Measurements from ENCODE around the gene PLEKHM3. TPM values are rescaled to one million over a fixed set of nuclear protein-coding genes. Genes with fewer than 3 reads are reported as not detected.

The PLEKHM3 gene
- total RNA-seq, 1 experiment from 2014 or later: 9.3 TPM

- Histone ChIP-seq H3K27me3 (replicated peaks; ENCODE audit: control insufficient read depth, insufficient read depth, low read length) (no peaks in the 10 kb centered on the region), H3K4me1 (peaks cover 28% of the 10 kb centered on the region), H3K36me3 (ENCODE audit: control insufficient read depth, insufficient read depth, low read length) (no peaks in the 10 kb centered on the region), H3K4me3 (ENCODE audit: low read depth, low read length) (no peak overlapping the region), H3K9me3 (no peaks in the 10 kb centered on the region)
- Mint-ChIP-seq H3K9me3 (ENCODE audit: unreplicated experiment) (no peaks in the 10 kb centered on the region), H3K27ac (ENCODE audit: unreplicated experiment) (no peak overlapping the region), H3K4me3 (ENCODE audit: unreplicated experiment) (no peak overlapping the region), H3K27me3 (ENCODE audit: insufficient read depth, unreplicated experiment) (no peaks in the 10 kb centered on the region), H3K4me1 (ENCODE audit: low read depth, unreplicated experiment) (peaks cover 17% of the 10 kb centered on the region), H3K36me3 (ENCODE audit: insufficient read depth, unreplicated experiment) (no peaks in the 10 kb centered on the region)
- BruUV-seq (replicated peaks): no TSS peak
- no peak for TF ChIP-seq CTCF (IDR thresholded peaks at IDR 0.05; ENCODE audit: insufficient read depth in 1 of 2, low read depth in 1 of 2, low read length in 1 of 2, severe bottlenecking in 1 of 2, unreplicated experiment in 1 of 2)
- DNase-seq: no peak
- intact Hi-C loops (cut with micrococcal nuclease; ENCODE audit: unreplicated experiment): no loop called here
- ChIA-PET POLR2A (interaction anchor here (0.6 kb wide), 1 partner anchor 38 kb away, joined by 3 read pairs; no protein-coding TSS in a partner anchor), CTCF (no interaction called here)
These were observed 132.5 kb downstream of the PLEKHM3 start for GRCh38 chr2:207892716-207893402.

DNA sequence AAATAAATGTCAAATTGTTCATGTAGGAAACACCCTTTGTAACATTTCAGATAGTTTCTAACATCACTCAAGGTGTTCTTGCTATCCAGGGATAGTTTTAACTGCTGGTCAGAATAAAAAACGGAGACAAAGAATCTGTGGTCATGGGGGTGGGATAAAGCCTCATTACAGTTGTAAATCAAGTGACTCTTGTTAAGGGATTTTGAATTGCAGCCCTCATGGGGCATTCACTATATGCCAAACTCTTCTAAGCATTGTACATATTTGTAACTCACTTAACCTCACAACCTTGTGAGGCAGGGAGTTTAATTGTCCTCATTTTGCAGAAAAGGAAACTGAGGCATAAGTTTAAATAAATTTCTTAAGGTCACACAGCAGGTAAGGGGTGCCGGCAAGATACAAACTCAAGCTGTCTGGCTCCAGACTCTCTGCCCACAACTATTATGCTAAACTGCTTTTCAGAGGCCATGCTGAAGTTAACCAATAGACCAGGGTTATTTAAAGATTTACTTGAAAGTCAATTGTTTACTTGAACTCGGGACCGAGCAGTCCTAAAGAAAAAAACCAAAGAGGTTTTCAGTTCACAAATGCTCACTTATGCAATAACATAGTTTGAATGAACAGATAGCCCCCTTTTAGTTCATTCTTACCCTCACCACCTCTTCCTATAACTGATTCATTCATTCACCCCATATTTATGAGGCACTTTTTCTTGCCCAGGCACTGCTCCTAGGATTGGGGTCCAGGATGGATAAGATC, 134.1 kb downstream of the PLEKHM3 start:
- no peaks in the 10 kb centered on the region for H3K9me3 ChIP-seq
- BruUV-seq (replicated peaks): no TSS peak
- no peak overlapping the region for H3K27ac Mint-ChIP-seq (ENCODE audit: unreplicated experiment)
- H3K4me1 Mint-ChIP-seq (ENCODE audit: low read depth, unreplicated experiment): peaks cover 11% of the 10 kb centered on the region
- peaks cover 12% of the 10 kb centered on the region for H3K4me1 ChIP-seq
- no peaks in the 10 kb centered on the region for H3K27me3 ChIP-seq (replicated peaks; ENCODE audit: control insufficient read depth, insufficient read depth, low read length)
- H3K36me3 Mint-ChIP-seq (ENCODE audit: insufficient read depth, unreplicated experiment): no peaks in the 10 kb centered on the region
- no peak overlapping the region for H3K4me3 Mint-ChIP-seq (ENCODE audit: unreplicated experiment)
- H3K4me3 ChIP-seq (ENCODE audit: low read depth, low read length): no peak overlapping the region
- ChIA-PET POLR2A (no interaction called here), CTCF (no interaction called here)
- H3K27me3 Mint-ChIP-seq (ENCODE audit: insufficient read depth, unreplicated experiment): no peaks in the 10 kb centered on the region
- no peak for DNase-seq
- no peaks in the 10 kb centered on the region for H3K9me3 Mint-ChIP-seq (ENCODE audit: unreplicated experiment)
- no peaks in the 10 kb centered on the region for H3K36me3 ChIP-seq (ENCODE audit: control insufficient read depth, insufficient read depth, low read length)
- intact Hi-C loops (cut with micrococcal nuclease; ENCODE audit: unreplicated experiment): no loop called here
- no peak for TF ChIP-seq CTCF (IDR thresholded peaks at IDR 0.05; ENCODE audit: insufficient read depth in 1 of 2, low read depth in 1 of 2, low read length in 1 of 2, severe bottlenecking in 1 of 2, unreplicated experiment in 1 of 2)

DNA sequence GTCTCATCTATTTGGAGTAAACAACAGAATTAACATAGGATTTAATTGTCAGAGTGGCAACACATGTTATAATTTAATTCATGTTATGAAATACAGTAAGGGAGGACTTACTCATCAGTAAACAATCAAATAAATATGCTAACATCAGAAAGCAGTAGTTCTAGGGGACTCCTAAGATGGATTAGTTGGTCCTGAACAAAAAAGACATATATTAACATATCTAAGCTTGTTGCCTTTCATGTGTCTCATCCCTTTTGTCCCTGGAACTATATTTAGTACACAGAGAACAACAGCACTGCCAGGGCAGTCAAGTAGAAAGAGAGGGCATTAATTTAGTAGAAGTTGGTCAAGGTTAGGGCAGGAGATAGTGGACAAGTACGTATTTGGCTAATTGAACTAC, 137.8 kb downstream of the PLEKHM3 start:
- no TSS peak for BruUV-seq (replicated peaks)
- Mint-ChIP-seq H3K4me3 (ENCODE audit: unreplicated experiment) (no peak overlapping the region), H3K4me1 (ENCODE audit: low read depth, unreplicated experiment) (peaks cover 4% of the 10 kb centered on the region), H3K27me3 (ENCODE audit: insufficient read depth, unreplicated experiment) (no peaks in the 10 kb centered on the region), H3K36me3 (ENCODE audit: insufficient read depth, unreplicated experiment) (no peaks in the 10 kb centered on the region), H3K9me3 (ENCODE audit: unreplicated experiment) (no peaks in the 10 kb centered on the region), H3K27ac (ENCODE audit: unreplicated experiment) (no peak overlapping the region)
- ChIA-PET CTCF (no interaction called here), POLR2A (interaction anchor here (0.5 to 1.0 kb wide), 2 partner anchors 8 to 23 kb away, joined by 3 read pairs; no protein-coding TSS in a partner anchor)
- Histone ChIP-seq H3K4me3 (ENCODE audit: low read depth, low read length) (no peak overlapping the region), H3K27me3 (replicated peaks; ENCODE audit: control insufficient read depth, insufficient read depth, low read length) (no peaks in the 10 kb centered on the region), H3K4me1 (no peaks in the 10 kb centered on the region), H3K36me3 (ENCODE audit: control insufficient read depth, insufficient read depth, low read length) (no peaks in the 10 kb centered on the region), H3K9me3 (no peaks in the 10 kb centered on the region)
- TF ChIP-seq CTCF (IDR thresholded peaks at IDR 0.05; ENCODE audit: insufficient read depth in 1 of 2, low read depth in 1 of 2, low read length in 1 of 2, severe bottlenecking in 1 of 2, unreplicated experiment in 1 of 2): no peak
- intact Hi-C loops (cut with micrococcal nuclease; ENCODE audit: unreplicated experiment): no loop called here
- no peak for DNase-seq
